HG03196 (cell line): ENCODE measurements around the gene NSG1.

Source experiments
- ATAC-seq: cut with Tn5 transposase; IDR thresholded peaks from one replicate; pipeline ENCODE4 v1.9.1; 2021; ENCODE audit not compliant: unreplicated experiment

Gene NSG1

DNA sequence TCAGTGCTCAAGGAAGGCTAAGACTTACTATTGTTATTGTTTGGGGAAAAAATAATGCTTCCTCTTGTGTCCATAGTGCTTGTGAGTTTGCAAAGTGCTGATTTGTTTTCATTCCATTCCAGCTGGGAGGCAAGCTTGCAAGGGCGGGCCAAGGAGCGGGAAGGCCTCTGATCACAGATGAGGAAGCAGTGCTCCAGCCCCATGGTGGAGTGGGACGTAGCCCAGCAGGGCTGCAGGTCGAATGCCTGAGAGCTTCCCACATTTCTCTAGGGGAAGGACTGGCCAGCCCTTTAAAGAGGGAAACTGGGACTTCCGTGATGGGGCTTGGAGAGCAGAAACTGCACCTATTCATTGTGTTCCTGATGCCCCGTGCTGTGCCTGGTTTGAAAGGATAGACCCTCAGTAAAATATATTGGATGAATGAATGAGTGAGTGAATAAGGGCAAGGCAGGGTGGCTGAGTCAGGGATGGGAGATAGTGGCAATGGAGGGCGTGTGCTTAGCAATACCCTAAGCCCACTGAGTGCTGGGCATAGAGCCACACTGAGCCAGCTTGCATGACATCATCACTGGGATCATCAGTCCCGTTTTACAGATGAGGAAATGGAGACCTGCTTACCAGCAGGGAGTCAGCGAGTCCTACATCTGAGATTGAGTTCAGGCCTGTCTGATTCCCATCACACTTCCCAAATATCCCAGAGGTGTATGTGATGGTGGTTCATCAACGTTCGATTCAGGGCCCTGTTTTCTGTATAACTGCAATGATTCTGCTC, 17.9 kb upstream of the NSG1 start:
- ATAC-seq = no peak

- no peak for ATAC-seq
Measured at GRCh38 chr4:4374388-4375098, 12.4 kb upstream of the NSG1 start.

- no peak for ATAC-seq
Measured at GRCh38 chr4:4376074-4376473, 10.8 kb upstream of the NSG1 start.

DNA sequence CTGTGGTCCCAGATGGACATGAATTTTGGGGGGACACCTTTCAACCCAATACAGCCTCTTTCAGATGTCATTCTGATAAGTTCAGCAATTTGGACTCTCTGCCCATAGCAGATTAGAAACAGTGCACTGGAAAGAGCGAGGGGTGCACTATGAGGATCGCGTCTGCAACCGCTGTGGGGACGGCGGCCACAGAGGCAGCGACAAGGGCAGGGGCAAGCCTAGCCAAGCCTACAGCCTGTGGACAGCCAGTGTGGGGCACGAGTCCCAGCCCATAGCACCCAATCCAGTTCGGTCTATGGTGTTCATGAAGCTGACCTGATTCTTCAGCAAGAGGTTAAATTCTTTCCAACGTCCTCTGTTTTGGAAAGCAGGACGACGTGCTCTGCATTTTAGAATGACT, 9.7 kb upstream of the NSG1 start:
- no peak for ATAC-seq

DNA sequence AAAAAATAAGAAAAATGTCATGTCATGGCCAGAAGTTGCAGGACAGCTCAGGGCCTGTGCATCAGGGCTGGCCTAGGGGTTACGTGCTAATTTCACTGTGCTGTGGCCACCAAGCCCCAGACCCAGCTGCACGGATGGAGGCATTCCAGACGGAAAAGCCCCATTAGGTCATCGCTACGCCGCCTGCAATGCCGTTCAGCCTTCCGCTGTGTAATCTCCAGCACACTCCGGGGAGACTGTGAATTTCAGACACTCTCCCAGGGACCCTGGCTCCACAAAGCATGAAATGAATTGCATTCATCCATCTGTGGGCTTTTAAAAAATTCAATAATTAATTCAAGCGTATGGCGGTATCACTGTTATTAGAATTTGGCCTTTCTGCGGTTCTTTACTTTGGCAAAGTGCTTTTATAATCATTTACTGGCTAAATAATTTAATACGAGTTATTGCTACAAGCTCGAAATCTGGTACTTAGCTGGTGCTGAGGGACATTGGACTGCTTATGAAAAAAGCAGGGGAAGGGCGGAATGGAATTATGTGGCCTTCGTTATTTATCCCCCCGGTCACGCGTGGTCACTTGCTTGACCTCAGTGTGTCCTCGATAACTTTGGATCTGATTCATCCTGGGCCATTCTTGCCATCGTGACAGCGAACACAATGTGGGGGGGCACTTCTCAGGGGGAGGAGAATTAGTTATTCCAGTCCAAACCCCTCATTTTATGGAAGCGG, 9.0 kb upstream of the NSG1 start:
- ATAC-seq = no peak

GRCh38 chr4:4379540-4380087, 7.3 kb upstream of the NSG1 start:
- no peak for ATAC-seq

DNA sequence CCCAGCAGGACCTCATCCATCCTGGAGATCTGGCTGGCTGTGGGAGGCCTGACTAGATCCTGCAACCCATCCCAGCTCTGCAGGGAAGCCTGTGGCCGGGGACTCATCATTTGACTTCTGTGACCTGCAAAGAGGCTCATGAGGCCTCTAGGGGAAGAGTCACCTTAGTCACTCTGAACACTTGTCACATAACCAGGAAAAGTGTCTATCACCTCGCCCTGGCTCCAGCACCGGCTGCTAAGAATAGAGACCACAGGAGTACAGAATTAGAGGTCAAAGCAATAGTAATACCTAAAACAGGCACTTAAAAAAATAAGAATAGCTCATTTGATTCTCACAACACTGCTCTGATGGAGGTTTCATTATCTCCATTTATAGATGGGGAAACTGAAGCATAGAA, 3.8 kb upstream of the NSG1 start:
- no peak for ATAC-seq

DNA sequence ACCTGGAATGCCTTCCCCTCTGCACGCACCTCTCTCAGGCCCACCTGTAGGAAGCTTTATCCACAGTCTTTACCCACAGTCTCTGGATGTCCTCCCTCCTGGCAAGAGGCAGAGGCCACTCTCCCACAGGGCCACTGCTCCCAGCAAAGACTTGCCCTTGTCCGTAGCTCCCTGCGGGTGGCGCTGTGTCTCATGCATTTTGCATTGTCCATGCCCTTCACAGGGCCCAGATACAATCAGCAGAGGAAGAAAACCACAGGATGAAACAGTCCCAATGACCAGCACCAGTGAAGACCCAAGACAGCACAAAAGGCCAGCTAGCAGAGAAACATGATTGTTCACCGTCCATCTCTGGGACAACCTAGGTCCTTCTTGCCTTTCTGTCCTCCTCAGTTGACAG, 2.1 kb upstream of the NSG1 start:
- no peak for ATAC-seq

GRCh38 chr4:4385729-4386295, 1.1 kb upstream of the NSG1 start:
- no peak for ATAC-seq

DNA sequence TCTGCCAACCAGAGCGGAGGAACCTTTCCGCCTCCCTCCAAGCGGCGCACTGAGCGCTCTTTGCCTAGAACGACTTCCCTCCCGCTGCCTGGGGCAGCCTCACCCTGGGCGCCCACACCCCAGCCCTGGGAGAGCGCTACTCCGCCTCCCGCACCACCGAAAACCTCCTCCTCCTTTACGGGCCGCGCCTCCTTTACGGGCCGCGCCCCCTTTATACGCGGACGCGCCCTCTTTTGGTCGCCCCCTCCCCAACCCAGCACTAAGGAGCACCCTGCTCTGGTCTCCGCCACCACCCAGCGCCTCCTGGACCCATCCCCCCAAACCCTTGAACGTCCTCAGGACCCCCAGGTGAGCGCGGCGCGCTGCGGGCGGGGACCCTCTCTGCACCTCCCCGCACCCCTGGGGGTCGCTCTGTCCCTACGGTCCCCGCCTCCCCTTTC, 586 bp upstream of the NSG1 start:
- ATAC-seq = no peak

DNA sequence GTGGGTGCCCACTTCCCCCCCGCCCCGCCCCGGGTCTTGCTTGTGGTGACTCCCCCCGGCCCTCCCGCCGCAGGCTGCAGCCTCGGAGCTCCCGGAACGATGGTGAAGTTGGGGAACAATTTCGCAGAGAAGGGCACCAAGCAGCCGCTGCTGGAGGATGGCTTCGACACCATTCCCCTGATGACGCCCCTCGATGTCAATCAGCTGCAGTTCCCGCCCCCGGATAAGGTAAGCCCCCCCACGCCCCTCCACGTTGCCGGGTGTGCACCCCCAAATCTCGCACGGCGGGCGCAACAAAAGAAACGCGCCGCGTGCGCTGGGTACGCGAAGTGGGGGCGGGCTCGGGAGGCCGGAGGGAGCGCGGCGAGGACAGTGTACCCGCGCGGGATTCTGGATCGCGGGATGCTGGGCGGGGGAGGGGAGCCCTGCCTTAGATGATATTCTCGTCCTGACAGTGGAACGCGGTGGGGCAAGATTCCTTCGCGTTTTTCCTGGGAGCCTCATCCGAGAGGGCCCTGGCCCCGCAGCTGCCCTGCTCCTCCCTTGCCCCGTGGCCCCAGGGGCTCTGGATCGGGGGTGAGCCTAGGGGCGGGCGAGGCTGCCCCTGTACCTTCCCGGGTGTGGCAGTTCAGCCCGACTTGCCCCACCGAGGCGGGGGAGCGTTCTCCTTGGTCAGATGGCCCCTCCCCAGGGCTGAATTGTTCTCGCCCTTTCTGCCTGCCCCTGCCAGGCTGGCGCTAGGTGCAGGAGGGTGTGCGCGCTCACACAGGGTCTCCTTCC, 819 bp downstream of the NSG1 start:
- no peak for ATAC-seq

DNA sequence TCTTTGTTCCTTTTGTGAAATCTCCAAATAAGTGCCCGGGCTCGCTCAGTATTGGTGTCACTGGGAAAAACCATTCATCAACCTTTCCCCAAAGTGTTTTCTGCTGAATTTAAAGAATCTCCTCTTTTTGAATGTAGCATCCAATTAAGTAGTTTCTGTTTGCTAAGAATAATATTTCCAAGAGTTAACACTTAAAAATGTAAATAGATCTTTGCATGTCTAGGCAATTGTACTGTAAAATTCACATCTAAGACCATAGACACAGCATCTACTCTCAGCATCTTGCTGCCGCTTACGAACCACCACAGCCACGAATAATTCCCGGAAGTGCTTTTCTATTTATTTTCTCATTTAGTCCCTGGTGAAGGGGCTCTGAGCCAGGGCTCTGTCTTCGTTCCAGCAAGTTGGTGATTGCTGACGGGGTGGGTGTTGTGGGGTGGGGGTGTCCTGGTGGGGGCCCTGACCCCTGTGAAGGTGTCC, 1.4 kb downstream of the NSG1 start:
- ATAC-seq = no peak

DNA sequence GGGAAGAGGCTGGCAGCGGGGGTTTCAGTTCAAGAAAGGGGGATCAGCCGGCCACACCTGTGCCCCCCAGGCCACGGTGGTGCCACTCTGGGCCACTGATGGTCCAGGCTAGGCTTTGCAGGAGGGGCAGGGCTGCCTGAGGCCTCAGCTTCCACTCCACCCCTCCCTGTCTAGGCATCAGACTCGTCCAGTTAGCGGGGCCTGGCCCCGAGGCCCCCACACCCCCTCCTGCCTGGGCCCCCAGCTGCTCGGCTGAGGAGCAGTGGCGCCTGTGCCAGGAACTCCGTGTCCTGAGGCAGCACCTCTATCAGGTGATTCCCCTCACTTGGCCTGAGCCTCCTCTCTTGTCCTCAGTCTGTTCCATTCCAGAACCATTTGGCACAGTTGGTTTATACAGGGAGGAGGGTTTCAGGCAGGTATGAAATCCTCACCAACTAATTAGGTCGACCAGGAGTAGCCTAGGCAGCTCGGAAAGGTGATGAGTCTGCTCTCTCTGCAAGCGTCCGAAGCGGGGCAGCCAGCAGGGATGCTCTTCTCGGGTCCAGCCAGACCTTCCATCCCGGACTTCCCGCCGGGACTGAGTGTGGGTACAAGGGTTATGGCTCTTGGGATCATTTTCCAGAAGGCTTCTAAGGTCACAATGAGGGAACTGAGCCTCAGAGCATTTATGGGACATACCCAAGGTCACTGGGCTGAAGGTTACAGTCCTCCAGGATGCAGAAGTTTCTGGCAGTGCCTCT, 2.1 kb downstream of the NSG1 start:
- ATAC-seq = no peak

GRCh38 chr4:4390046-4390445, 3.1 kb downstream of the NSG1 start:
- ATAC-seq = no peak

GRCh38 chr4:4390515-4391240, 3.8 kb downstream of the NSG1 start:
- ATAC-seq = no peak

DNA sequence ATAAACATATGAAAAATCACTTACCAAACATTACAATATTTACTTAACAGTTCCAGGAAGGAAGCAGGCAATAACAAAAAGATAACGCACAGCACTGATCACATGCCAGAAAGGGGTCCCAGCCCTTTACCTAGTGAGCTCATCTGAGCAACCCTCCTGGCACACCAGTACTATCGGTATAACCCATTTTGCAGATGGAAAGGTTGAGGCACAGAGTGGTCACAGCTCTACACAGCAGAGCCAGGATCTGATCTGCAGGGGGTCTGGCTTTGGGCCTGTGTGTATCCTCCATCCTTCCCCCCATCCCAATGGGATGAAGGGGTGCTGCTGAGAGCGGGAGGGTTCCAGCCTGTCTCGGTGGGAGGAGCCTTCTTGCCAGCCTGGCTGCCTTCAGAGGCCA, 5.0 kb downstream of the NSG1 start:
- no peak for ATAC-seq

- ATAC-seq = no peak
Measured at GRCh38 chr4:4392501-4393183, 5.7 kb downstream of the NSG1 start.

DNA sequence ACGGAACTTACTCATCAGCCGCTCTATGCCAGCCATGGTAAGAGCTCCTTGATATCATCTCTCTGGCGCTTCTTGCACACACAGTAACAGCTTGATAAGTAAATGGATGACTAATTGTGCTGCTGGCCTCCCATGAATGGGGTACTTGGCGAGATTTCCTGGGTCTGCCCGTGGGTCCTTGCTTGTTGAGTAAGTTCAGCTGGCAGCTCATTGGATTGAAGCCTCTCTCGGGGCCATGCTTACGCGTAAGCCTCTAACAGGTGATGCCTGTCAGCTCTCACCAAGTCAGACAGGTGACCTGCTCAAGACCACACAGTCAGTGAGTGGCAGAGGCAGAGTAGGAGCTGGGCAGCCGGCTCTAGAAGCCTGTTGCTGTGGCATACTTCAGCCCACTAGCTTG, 7.7 kb downstream of the NSG1 start:
- no peak for ATAC-seq
